HCT116 (cell line): ENCODE results near the gene PILRA. TPM values are rescaled to one million over a fixed set of nuclear protein-coding genes. Genes with fewer than 3 reads are reported as not detected.

Source experiments
- ATAC-seq: fragments of 200-7000 bp; cut with Tn5 transposase; 2 replicates; pipeline ENCODE4 v1.9.1; 2020; ENCODE audit warnings: mild to moderate bottlenecking, moderate library complexity
- BruUV-seq: library from RNA; stranded (reverse); fragments of 400-500 nt; replicated peaks from 2 replicates; lab custom pipeline; 2021; lab: Mats Ljungman, UMichigan
- CTCF ChIA-PET: fragments of 300-600 bp; sonication (Branson Sonifier 250); formaldehyde crosslinking; loops from one replicate; lab custom pipeline; 2021; ENCODE audit warnings: antibody characterized with exemption; lab: Charles Lee
- POLR2A ChIA-PET: fragments of 300-600, 350-600 bp; sonication (Branson Sonifier 250); formaldehyde crosslinking; loops from one replicate; lab custom pipeline; 2021; ENCODE audit warnings: antibody characterized with exemption; lab: Charles Lee
- RAD21 ChIA-PET, 2 experiments: fragments of 300-600 bp; sonication (Branson Sonifier 250); formaldehyde crosslinking; loops; one replicate each; lab custom pipeline; 2023; ENCODE audit warnings: low total read pairs in 2 of 2; ENCODE audit not compliant: uncharacterized antibody in 2 of 2, unreplicated experiment in 2 of 2, low non-redundant PET in 1 of 2; lab: Charles Lee
- DNase-seq: peaks from one replicate; pipeline ENCODE4 v3.0.0-alpha.2; 2010; ENCODE audit warnings: low read depth, low spot score
- H2AFZ ChIP-seq: fragments of 200-600 bp; shearing (Covaris generic), sonication (generic); 2 replicates; pipeline ENCODE4 v1.6.1; 2017; ENCODE audit warnings: low read depth, mixed run types, mixed read lengths, antibody characterized with exemption, low read length; ENCODE audit not compliant: poor library complexity, severe bottlenecking
- H3K27ac ChIP-seq: 2 replicates; pipeline ENCODE4 v1.5.1; 2012; ENCODE audit warnings: low read depth, low read length
- H3K27me3 ChIP-seq: fragments of 200-600 bp; sonication (generic); 2 replicates; pipeline ENCODE4 v1.6.1; 2016; ENCODE audit warnings: mixed run types, low read length, mixed read lengths; ENCODE audit not compliant: insufficient read depth
- H3K36me3 ChIP-seq, 2 experiments: fragments of 200-500 bp in 1 of 2; fragments of 200-600 bp in 1 of 2; sonication (Bioruptor generic) in 1 of 2; sonication (generic) in 1 of 2; 2 replicates each; pipeline versions ENCODE4 v1.5.1 to v1.6.1; 2014 to 2016; ENCODE audit warnings: low read length in 2 of 2, inconsistent platforms in 1 of 2, mixed read lengths in 1 of 2, mixed run types in 1 of 2; ENCODE audit not compliant: insufficient read depth in 2 of 2, control insufficient read depth in 1 of 2
- H3K4me1 ChIP-seq, 2 experiments: fragments of 200-600 bp in 1 of 2; sonication (generic) in 1 of 2; 2 replicates each; pipeline versions ENCODE4 v1.5.1 to v1.6.1; 2012 to 2017; ENCODE audit warnings: low read length in 2 of 2, inconsistent platforms in 1 of 2, mild to moderate bottlenecking in 1 of 2, mixed read lengths in 1 of 2, mixed run types in 1 of 2, moderate library complexity in 1 of 2; ENCODE audit not compliant: insufficient read depth in 2 of 2, control insufficient read depth in 1 of 2
- H3K4me2 ChIP-seq: fragments of 200-600 bp; sonication (generic); 2 replicates; pipeline ENCODE4 v1.6.1; 2017; ENCODE audit warnings: mixed run types, low read length, mixed read lengths
- H3K4me3 ChIP-seq, 2 experiments: fragments of 200-600 bp in 1 of 2; sonication (generic) in 1 of 2; replicated peaks in 1 of 2; 2 replicates each; pipeline ENCODE4 v1.5.1; 2011 to 2016; ENCODE audit warnings: low read length in 2 of 2, control low read depth in 1 of 2, low read depth in 1 of 2, mild to moderate bottlenecking in 1 of 2, mixed read lengths in 1 of 2, mixed run types in 1 of 2
- H3K79me2 ChIP-seq: fragments of 200-600 bp; sonication (generic); 2 replicates; pipeline ENCODE4 v1.6.1; 2017; ENCODE audit warnings: mild to moderate bottlenecking, mixed run types, low read length, moderate library complexity, mixed read lengths; ENCODE audit not compliant: insufficient read depth
- H3K9ac ChIP-seq: fragments of 200-600 bp; sonication (generic); 2 replicates; pipeline ENCODE4 v1.6.1; 2016; ENCODE audit warnings: low read length, mixed read lengths
- H3K9me2 ChIP-seq: fragments of 200-600 bp; sonication (generic), shearing (Covaris generic); 2 replicates; pipeline ENCODE4 v1.6.1; 2017; ENCODE audit warnings: mixed run types, mild to moderate bottlenecking, moderate library complexity; ENCODE audit not compliant: insufficient read depth
- H3K9me3 ChIP-seq, 2 experiments: fragments of 200-500 bp in 1 of 2; fragments of 200-600 bp in 1 of 2; sonication (Bioruptor generic) in 1 of 2; sonication (generic) in 1 of 2; 2 replicates each; pipeline ENCODE4 v1.6.1; 2014 to 2017; ENCODE audit warnings: low read length in 2 of 2, mixed read lengths in 2 of 2, inconsistent platforms in 1 of 2, low read depth in 1 of 2, mild to moderate bottlenecking in 1 of 2, mixed run types in 1 of 2, moderate library complexity in 1 of 2; ENCODE audit not compliant: control insufficient read depth in 1 of 2, insufficient read depth in 1 of 2
- H4K20me1 ChIP-seq: fragments of 200-600 bp; sonication (generic), shearing (Covaris generic); 2 replicates; pipeline ENCODE4 v1.6.1; 2017; ENCODE audit warnings: mixed run types, mild to moderate bottlenecking, moderate library complexity; ENCODE audit not compliant: insufficient read depth
- ATF3 ChIP-seq: IDR thresholded peaks from 2 replicates; pipeline ENCODE4 v1.6.1; 2012
- CBX3 ChIP-seq: IDR thresholded peaks from 2 replicates; pipeline ENCODE4 v1.6.1; 2012; ENCODE audit warnings: low read depth
- CEBPB ChIP-seq: IDR thresholded peaks from 2 replicates; pipeline ENCODE4 v1.6.1; 2012; ENCODE audit warnings: low read depth
- ELF1 ChIP-seq: IDR thresholded peaks from 2 replicates; pipeline ENCODE4 v1.6.1; 2012; ENCODE audit warnings: low read depth, borderline replicate concordance
- EZH2 ChIP-seq: fragments of 200-600 bp; sonication (generic); IDR thresholded peaks from 2 replicates; pipeline ENCODE4 v1.6.1; 2017; ENCODE audit warnings: antibody characterized with exemption, mixed run types
- EZH2phosphoT487 ChIP-seq: fragments of 200-600 bp; IDR thresholded peaks from 2 replicates; pipeline ENCODE4 v1.6.1; 2018; ENCODE audit warnings: antibody characterized with exemption, borderline replicate concordance
- FOSL1 ChIP-seq: IDR thresholded peaks from 2 replicates; pipeline ENCODE4 v1.6.1; 2012; ENCODE audit warnings: low read depth
- JUND ChIP-seq: IDR thresholded peaks from 2 replicates; pipeline ENCODE4 v1.6.1; 2012
- MAX ChIP-seq: IDR thresholded peaks from 2 replicates; pipeline ENCODE4 v1.6.1; 2012
- POLR2AphosphoS5 ChIP-seq: IDR thresholded peaks from 2 replicates; pipeline ENCODE4 v1.6.1; 2011; ENCODE audit warnings: mild to moderate bottlenecking, low read depth, low read length, moderate library complexity
- RAD21 ChIP-seq: IDR thresholded peaks from 2 replicates; pipeline ENCODE4 v1.6.1; 2012; ENCODE audit warnings: low read depth, mild to moderate bottlenecking
- SP1 ChIP-seq: IDR thresholded peaks from 2 replicates; pipeline ENCODE4 v1.6.1; 2012; ENCODE audit warnings: low read depth
- TCF7L2 ChIP-seq: IDR thresholded peaks from 2 replicates; pipeline ENCODE4 v1.7.0; 2011; ENCODE audit warnings: borderline replicate concordance, inconsistent platforms; ENCODE audit not compliant: insufficient read depth, insufficient read length; ENCODE audit errors: extremely low read depth
- YY1 ChIP-seq: IDR thresholded peaks from 2 replicates; pipeline ENCODE4 v1.6.1; 2011; ENCODE audit warnings: low read length, low read depth, moderate library complexity, mild to moderate bottlenecking; ENCODE audit not compliant: insufficient replicate concordance; ENCODE audit errors: extremely low read depth
- ZBTB33 ChIP-seq: IDR thresholded peaks from 2 replicates; pipeline ENCODE4 v1.6.1; 2011; ENCODE audit warnings: mild to moderate bottlenecking, low read length, moderate library complexity; ENCODE audit not compliant: insufficient replicate concordance; ENCODE audit errors: extremely low read depth
- ZNF274 ChIP-seq: fragments of 200-500 bp; sonication (Bioruptor generic); IDR thresholded peaks from 2 replicates; pipeline ENCODE4 v1.6.1; 2014; ENCODE audit warnings: mild to moderate bottlenecking, low read depth, low read length, inconsistent platforms
- intact Hi-C: fragments of 100-400 bp; cut with micrococcal nuclease; formaldehyde crosslinking; loops from 2 replicates; pipeline ENCODE4 v1.10.0; 2022
- total RNA-seq: library from RNA; stranded (reverse); gene quantifications from one replicate; pipeline ENCODE4 v1.2.1, GENCODE V29; 2021; ENCODE audit not compliant: unreplicated experiment

The PILRA gene
- total RNA-seq, 1 experiment from 2014 or later = 1.8 TPM

- ChIA-PET RAD21 (no interaction called here), POLR2A (interaction anchor here (1.5 kb wide), 1 partner anchor 27 kb away, joined by 3 read pairs; the partner anchor contains the start of genes MEPCE and ZCWPW1)
- Histone ChIP-seq H3K4me2 (no peak overlapping the region), H3K36me3 (no peaks in the 10 kb centered on the region), H3K4me1 (peaks cover 0 to 3% of the 10 kb centered on the region in 2 experiments; a peak in 1 of 4 replicates), H3K27ac (no peak overlapping the region), H3K27me3 (0 out of 2 replicates have a peak, but pooled peaks cover 6% of the 10 kb centered on the region), H4K20me1 (no peaks in the 10 kb centered on the region), H2AFZ (no peak overlapping the region), H3K79me2 (no peaks in the 10 kb centered on the region), H3K9me2 (no peaks in the 10 kb centered on the region), H3K9me3 (no peaks in the 10 kb centered on the region), H3K9ac (no peak overlapping the region)
- intact Hi-C loops = loop anchor here (10.0 kb wide), 1 partner anchor 207 kb away; no protein-coding TSS in a partner anchor
- no peak for ATAC-seq
- DNase-seq = no peak
- TF ChIP-seq ATF3 = no peak
- TF ChIP-seq MAX = no peak
- TF ChIP-seq TCF7L2 = no peak
- TF ChIP-seq CEBPB = no peak
- TF ChIP-seq EZH2phosphoT487 = no peak
- TF ChIP-seq CBX3 = no peak
- no peak for TF ChIP-seq JUND
- TF ChIP-seq EZH2 = no peak
- TF ChIP-seq SP1 = no peak
- TF ChIP-seq ELF1 = no peak
- TF ChIP-seq FOSL1 = no peak
- no peak for TF ChIP-seq RAD21
- no peak for TF ChIP-seq ZBTB33
- TF ChIP-seq YY1 = no peak
- TF ChIP-seq POLR2AphosphoS5 = no peak
- no peak for TF ChIP-seq ZNF274
- TF ChIP-seq, all 23 proteins: peak for 0
- BruUV-seq = no TSS peak
- no peak overlapping the region for H3K4me3 ChIP-seq
- CTCF ChIA-PET = interaction anchor here (1.2 kb wide), 1 partner anchor 13 kb away, joined by 4 read pairs; no protein-coding TSS in a partner anchor
These were observed 29.0 kb downstream of the PILRA start for GRCh38 chr7:100402241-100402640.
